K562 (cell line): ENCODE data around the gene PPARG. TPM values are rescaled to one million over a fixed set of nuclear protein-coding genes. Genes with fewer than 3 reads are reported as not detected.

Experiments
- ATAC-seq: fragments of 200-7000 bp; cut with Tn5 transposase; 3 replicates; pipeline ENCODE4 v1.9.1; 2020; ENCODE audit warnings: moderate library complexity
- BruUV-seq: library from RNA; stranded (reverse); fragments of 400-500 nt; replicated peaks from 2 replicates; lab custom pipeline; 2021; lab: Mats Ljungman, UMichigan
- CTCF ChIA-PET: fragments of 300-600 bp; formaldehyde crosslinking; extraction: SDS; loops from one replicate; lab custom pipeline; 2021; ENCODE audit warnings: low intra/inter-chr PET ratio; lab: Yijun Ruan, JAX
- POLR2A ChIA-PET: fragments of 300-600, 350-650 bp; sonication (Branson Sonifier 250); formaldehyde crosslinking; extraction: SDS; loops from one replicate; lab custom pipeline; 2021; ENCODE audit warnings: antibody characterized with exemption, inconsistent platforms; lab: Yijun Ruan, JAX
- DNase-seq, 4 experiments: peaks; one replicate each; pipeline versions ENCODE4 v3.0.0 to v3.0.0-alpha.2; 2011 to 2018; ENCODE audit warnings: low spot score in 3 of 4, mixed read lengths in 3 of 4; ENCODE audit errors: extremely low read depth in 1 of 4
- FAIRE-seq: peaks from 2 replicates; lab custom pipeline; 2011; peaks lifted over from hg19 to GRCh38; lab: Jason Lieb, UNC
- H2AFZ ChIP-seq: 2 replicates; pipeline ENCODE4 v1.6.0; 2011; ENCODE audit warnings: low read depth, low read length, control low read depth, inconsistent platforms
- H3K27ac ChIP-seq: fragments of 200-600 bp; 3 replicates; pipeline ENCODE4 v1.8.0; 2011; ENCODE audit warnings: low read depth, mild to moderate bottlenecking, control low read depth, inconsistent platforms, low read length, moderate library complexity, mixed read lengths; ENCODE audit errors: extremely low read depth
- H3K27me3 ChIP-seq, 2 experiments: fragments of 300-600 bp in 1 of 2; 2 replicates in 1 of 2; 3 replicates in 1 of 2; pipeline versions ENCODE4 v1.6.0 to v1.8.0; 2011; ENCODE audit warnings: inconsistent platforms in 2 of 2, low read length in 2 of 2, mild to moderate bottlenecking in 1 of 2, mixed read lengths in 1 of 2, moderate library complexity in 1 of 2; ENCODE audit not compliant: control insufficient read depth in 2 of 2, insufficient read depth in 2 of 2
- H3K36me3 ChIP-seq: fragments of 300-600 bp; 3 replicates; pipeline ENCODE4 v1.8.0; 2011; ENCODE audit warnings: mild to moderate bottlenecking, low read length, inconsistent platforms; ENCODE audit not compliant: control insufficient read depth, insufficient read depth
- H3K4me1 ChIP-seq, 2 experiments: fragments of 200-600 bp in 1 of 2; replicated peaks in 1 of 2; 2 replicates in 1 of 2; 3 replicates in 1 of 2; pipeline versions ENCODE4 v1.5.1 to v1.8.0; 2011; ENCODE audit warnings: inconsistent platforms in 2 of 2, low read length in 2 of 2, mild to moderate bottlenecking in 1 of 2, mixed read lengths in 1 of 2, moderate library complexity in 1 of 2; ENCODE audit not compliant: control insufficient read depth in 2 of 2, insufficient read depth in 2 of 2
- H3K4me2 ChIP-seq: 2 replicates; pipeline ENCODE4 v1.6.1; 2011; ENCODE audit warnings: low read length, control low read depth, inconsistent platforms, mixed read lengths; ENCODE audit not compliant: insufficient read depth
- H3K4me3 ChIP-seq: fragments of 200-600 bp; sonication (generic), shearing (Covaris generic); 2 replicates; pipeline ENCODE4 v1.5.1; 2016; ENCODE audit warnings: control low read depth, inconsistent platforms
- H3K79me2 ChIP-seq: fragments of 200-600 bp; 3 replicates; pipeline ENCODE4 v1.8.0; 2011; ENCODE audit warnings: low read length, inconsistent platforms; ENCODE audit not compliant: control insufficient read depth, insufficient read depth
- H3K9ac ChIP-seq, 2 experiments: 2 replicates each; pipeline versions ENCODE4 v1.6.0 to v1.6.1; 2011; ENCODE audit warnings: low read depth in 2 of 2, low read length in 2 of 2, control low read depth in 1 of 2, inconsistent platforms in 1 of 2, mild to moderate bottlenecking in 1 of 2, mixed read lengths in 1 of 2; ENCODE audit not compliant: insufficient read depth in 1 of 2
- H3K9me1 ChIP-seq: one replicate; pipeline ENCODE4 v1.6.0; 2011; ENCODE audit warnings: inconsistent platforms, mild to moderate bottlenecking, low read length, moderate library complexity; ENCODE audit not compliant: control insufficient read depth, insufficient read depth
- H3K9me3 ChIP-seq: replicated peaks from 2 replicates; pipeline ENCODE4 v1.5.1; 2011; ENCODE audit warnings: low read depth, low read length, inconsistent platforms; ENCODE audit not compliant: control insufficient read depth, insufficient read depth
- H4K20me1 ChIP-seq: replicated peaks from 2 replicates; pipeline ENCODE4 v1.6.1; 2011; ENCODE audit warnings: low read length, inconsistent platforms, mixed read lengths; ENCODE audit not compliant: control insufficient read depth, insufficient read depth
- ARHGAP35 ChIP-seq: fragments of 450-650 bp; IDR thresholded peaks from 2 replicates; pipeline ENCODE4 v1.6.1; 2018; ENCODE audit not compliant: partially characterized antibody
- BRF1 ChIP-seq: IDR thresholded peaks from 3 replicates; pipeline ENCODE4 v1.6.1; 2011; ENCODE audit warnings: borderline replicate concordance, mild to moderate bottlenecking; ENCODE audit not compliant: insufficient read length; ENCODE audit errors: extremely low read depth
- ETV1 ChIP-seq: fragments of 450-650 bp; conservative IDR thresholded peaks from 2 replicates; pipeline ENCODE4 v1.6.1; 2016; ENCODE audit warnings: missing genetic modification characterization, control low read depth, low read depth, missing compliant biosample characterization
- NELFE ChIP-seq: IDR thresholded peaks from 2 replicates; pipeline ENCODE4 v1.6.1; 2011; ENCODE audit warnings: mild to moderate bottlenecking; ENCODE audit not compliant: insufficient read depth, insufficient read length
- SMARCC2 ChIP-seq: fragments of 450-650 bp; IDR thresholded peaks from 2 replicates; pipeline ENCODE4 v1.6.1; 2017; ENCODE audit warnings: antibody characterized with exemption, moderate library complexity, mild to moderate bottlenecking, low read depth
- ZNF224 ChIP-seq: sonication (generic); formaldehyde crosslinking; IDR thresholded peaks from 2 replicates; pipeline ENCODE4 v1.8.0; 2022; ENCODE audit warnings: mild to moderate bottlenecking, missing genetic modification reagents
- WGBS: fragments of 100-300 bp; shearing (Covaris generic); methylation state at CpG from one replicate; pipeline ENCODE4 v1.1.6; 2016; ENCODE audit warnings: low coverage, mixed read lengths; ENCODE audit not compliant: insufficient coverage; ENCODE audit errors: missing lambda C conversion rate; 5-methylcytosine and 5-hydroxymethylcytosine counted together
- in situ Hi-C: fragments of 300-500 bp; cut with MboI; formaldehyde crosslinking; loops from 4 replicates; pipeline ENCODE4 v1.15.0; 2018; ENCODE audit warnings: inconsistent platforms, mixed read lengths
- intact Hi-C: fragments of 100-400 bp; cut with micrococcal nuclease; formaldehyde crosslinking; loops from 2 replicates; pipeline ENCODE4 v1.14.2; 2022
- polyA plus RNA-seq, 8 experiments: library from polyadenylated mRNA; depleted of rRNA in 4 of 8; stranded (reverse) in 5 of 8; unstranded in 3 of 8; fragments of >200 nt; fragmentation: Nextera tagmentation in 2 of 8; fragmentation: Illumina TruSeq in 1 of 8; extraction: Ambion mirVana in 2 of 8; extraction: Trizol in 1 of 8; gene quantifications; 2 replicates each; pipeline versions ENCODE4 v1.2.1 to v1.2.3, GENCODE V29; 2011 to 2014; ENCODE audit warnings: inconsistent platforms in 1 of 8, missing spikeins in 1 of 8
- total RNA-seq, 7 experiments: library from RNA; depleted of rRNA in 6 of 7; stranded (reverse); fragments of >200 nt in 6 of 7; fragmentation: Illumina TruSeq in 2 of 7; extraction: Trizol in 2 of 7; gene quantifications; 2 replicates each; pipeline versions ENCODE4 v1.2.1 to v1.2.3, GENCODE V29; 2011 to 2021; ENCODE audit warnings: low replicate concordance in 1 of 7
- TF ChIP-seq, protein P1 (sequence below): sonication (generic); formaldehyde crosslinking; IDR thresholded peaks from 2 replicates; pipeline ENCODE4 v1.8.1; 2023; ENCODE audit warnings: mild to moderate bottlenecking, missing genetic modification reagents
- TF ChIP-seq, protein P2 (sequence below): fragments of 450-650 bp; IDR thresholded peaks from 2 replicates; pipeline ENCODE4 v1.7.1; 2018; ENCODE audit warnings: mild to moderate bottlenecking, low read depth; ENCODE audit not compliant: partially characterized antibody
- TF ChIP-seq, protein P3 (sequence below): sonication (generic); formaldehyde crosslinking; IDR thresholded peaks from 2 replicates; pipeline ENCODE4 v1.8.1; 2022; ENCODE audit warnings: missing genetic modification reagents

The PPARG gene
- total and polyA plus RNA-seq, 9 of the 15 experiments (the other 6 are each of a cell fraction or from before 2014, with no cell fraction given): not detected

DNA sequence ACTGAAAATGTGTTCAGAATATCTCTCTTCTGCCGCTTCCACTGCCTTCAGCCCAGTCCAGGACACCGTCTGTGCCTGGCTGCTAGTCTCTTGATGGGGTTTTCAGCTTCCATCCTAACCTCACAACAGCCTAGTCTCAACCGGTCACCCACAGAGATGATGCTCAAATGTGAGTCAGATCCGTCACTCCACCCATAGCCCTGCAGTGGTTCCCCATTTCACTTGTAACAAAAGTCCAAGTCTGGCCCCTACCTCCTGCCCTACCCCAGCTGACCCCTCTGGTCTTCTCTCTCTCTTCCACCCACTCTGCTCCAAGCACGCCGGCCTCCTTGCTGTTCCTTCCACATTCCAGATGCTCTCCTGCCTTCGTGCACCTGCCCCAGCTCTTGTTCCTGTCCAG, 68.1 kb downstream of the PPARG start:
- ATAC-seq (no peak), DNase-seq (no peak), FAIRE-seq (no peak)
- Histone ChIP-seq H3K9me1 (no peaks in the 10 kb centered on the region), H3K27me3 (peaks cover 0 to 8% of the 10 kb centered on the region in 2 experiments; a peak in 3 of 5 replicates), H4K20me1 (no peaks in the 10 kb centered on the region), H3K9me3 (no peaks in the 10 kb centered on the region), H3K9ac (no peak overlapping the region), H3K4me3 (no peak overlapping the region), H3K36me3 (no peaks in the 10 kb centered on the region), H3K79me2 (no peaks in the 10 kb centered on the region), H3K27ac (no peak overlapping the region), H3K4me2 (no peak overlapping the region), H2AFZ (no peak overlapping the region), H3K4me1 (no peaks in the 10 kb centered on the region)
- intact Hi-C loops: no loop called here
- TF ChIP-seq, protein P1, sequence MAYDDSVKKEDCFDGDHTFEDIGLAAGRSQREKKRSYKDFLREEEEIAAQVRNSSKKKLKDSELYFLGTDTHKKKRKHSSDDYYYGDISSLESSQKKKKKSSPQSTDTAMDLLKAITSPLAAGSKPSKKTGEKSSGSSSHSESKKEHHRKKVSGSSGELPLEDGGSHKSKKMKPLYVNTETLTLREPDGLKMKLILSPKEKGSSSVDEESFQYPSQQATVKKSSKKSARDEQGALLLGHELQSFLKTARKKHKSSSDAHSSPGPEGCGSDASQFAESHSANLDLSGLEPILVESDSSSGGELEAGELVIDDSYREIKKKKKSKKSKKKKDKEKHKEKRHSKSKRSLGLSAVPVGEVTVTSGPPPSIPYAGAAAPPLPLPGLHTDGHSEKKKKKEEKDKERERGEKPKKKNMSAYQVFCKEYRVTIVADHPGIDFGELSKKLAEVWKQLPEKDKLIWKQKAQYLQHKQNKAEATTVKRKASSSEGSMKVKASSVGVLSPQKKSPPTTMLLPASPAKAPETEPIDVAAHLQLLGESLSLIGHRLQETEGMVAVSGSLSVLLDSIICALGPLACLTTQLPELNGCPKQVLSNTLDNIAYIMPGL (CRISPR knock-in tag): no peak
- TF ChIP-seq NELFE (no peak), BRF1 (no peak), ZNF224 (no peak), ETV1 (tag) (no peak), ARHGAP35 (no peak), SMARCC2 (no peak)
- TF ChIP-seq, protein P2, sequence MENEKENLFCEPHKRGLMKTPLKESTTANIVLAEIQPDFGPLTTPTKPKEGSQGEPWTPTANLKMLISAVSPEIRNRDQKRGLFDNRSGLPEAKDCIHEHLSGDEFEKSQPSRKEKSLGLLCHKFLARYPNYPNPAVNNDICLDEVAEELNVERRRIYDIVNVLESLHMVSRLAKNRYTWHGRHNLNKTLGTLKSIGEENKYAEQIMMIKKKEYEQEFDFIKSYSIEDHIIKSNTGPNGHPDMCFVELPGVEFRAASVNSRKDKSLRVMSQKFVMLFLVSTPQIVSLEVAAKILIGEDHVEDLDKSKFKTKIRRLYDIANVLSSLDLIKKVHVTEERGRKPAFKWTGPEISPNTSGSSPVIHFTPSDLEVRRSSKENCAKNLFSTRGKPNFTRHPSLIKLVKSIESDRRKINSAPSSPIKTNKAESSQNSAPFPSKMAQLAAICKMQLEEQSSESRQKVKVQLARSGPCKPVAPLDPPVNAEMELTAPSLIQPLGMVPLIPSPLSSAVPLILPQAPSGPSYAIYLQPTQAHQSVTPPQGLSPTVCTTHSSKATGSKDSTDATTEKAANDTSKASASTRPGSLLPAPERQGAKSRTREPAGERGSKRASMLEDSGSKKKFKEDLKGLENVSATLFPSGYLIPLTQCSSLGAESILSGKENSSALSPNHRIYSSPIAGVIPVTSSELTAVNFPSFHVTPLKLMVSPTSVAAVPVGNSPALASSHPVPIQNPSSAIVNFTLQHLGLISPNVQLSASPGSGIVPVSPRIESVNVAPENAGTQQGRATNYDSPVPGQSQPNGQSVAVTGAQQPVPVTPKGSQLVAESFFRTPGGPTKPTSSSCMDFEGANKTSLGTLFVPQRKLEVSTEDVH: no peak
- TF ChIP-seq, protein P3, sequence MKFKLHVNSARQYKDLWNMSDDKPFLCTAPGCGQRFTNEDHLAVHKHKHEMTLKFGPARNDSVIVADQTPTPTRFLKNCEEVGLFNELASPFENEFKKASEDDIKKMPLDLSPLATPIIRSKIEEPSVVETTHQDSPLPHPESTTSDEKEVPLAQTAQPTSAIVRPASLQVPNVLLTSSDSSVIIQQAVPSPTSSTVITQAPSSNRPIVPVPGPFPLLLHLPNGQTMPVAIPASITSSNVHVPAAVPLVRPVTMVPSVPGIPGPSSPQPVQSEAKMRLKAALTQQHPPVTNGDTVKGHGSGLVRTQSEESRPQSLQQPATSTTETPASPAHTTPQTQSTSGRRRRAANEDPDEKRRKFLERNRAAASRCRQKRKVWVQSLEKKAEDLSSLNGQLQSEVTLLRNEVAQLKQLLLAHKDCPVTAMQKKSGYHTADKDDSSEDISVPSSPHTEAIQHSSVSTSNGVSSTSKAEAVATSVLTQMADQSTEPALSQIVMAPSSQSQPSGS (CRISPR knock-in tag): no peak
- in situ Hi-C loops: no loop called here
- 1% methylated on average over 7 of the region's 7 CpGs for WGBS
- ChIA-PET POLR2A (interaction anchor here (1.0 kb wide), 1 partner anchor 18 kb away, joined by 3 read pairs; no protein-coding TSS in a partner anchor), CTCF (no interaction called here)
- BruUV-seq: no TSS peak
